HG02763 (cell line): ENCODE measurements around the gene CNKSR3.
A peak's percentile ranks its signal among the peaks of the same experiment; 100 is the strongest.
"Not testable (repeated sequence)": the region's sequence is repeated elsewhere in the genome, so short reads cannot be mapped to it uniquely, and the experiment has no call there.

Experiments
- ATAC-seq: cut with Tn5 transposase; IDR thresholded peaks from one replicate; pipeline ENCODE4 v1.9.1; 2021; ENCODE audit warnings: mild to moderate bottlenecking, moderate library complexity; ENCODE audit not compliant: unreplicated experiment

CNKSR3 gene

DNA sequence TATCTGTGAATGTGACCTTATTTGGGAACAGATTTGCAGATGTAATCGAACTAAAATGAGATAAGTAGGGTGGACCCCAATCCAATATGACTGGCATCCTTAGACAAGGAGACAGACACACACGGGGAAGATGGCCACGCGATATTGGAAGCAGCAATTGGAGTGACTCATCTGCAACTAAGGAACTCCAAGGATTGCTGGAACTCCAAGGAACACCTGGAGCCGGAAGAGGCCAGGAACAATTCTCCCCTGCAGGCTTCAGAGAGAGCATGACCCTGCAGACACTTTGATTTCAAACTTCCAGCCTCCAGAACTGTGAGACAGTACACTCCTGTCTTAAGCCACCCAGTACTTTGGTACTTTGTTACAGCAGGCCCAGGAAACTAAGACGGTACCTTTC is 19.5 kb upstream of the CNKSR3 start:
- no peak for ATAC-seq

DNA sequence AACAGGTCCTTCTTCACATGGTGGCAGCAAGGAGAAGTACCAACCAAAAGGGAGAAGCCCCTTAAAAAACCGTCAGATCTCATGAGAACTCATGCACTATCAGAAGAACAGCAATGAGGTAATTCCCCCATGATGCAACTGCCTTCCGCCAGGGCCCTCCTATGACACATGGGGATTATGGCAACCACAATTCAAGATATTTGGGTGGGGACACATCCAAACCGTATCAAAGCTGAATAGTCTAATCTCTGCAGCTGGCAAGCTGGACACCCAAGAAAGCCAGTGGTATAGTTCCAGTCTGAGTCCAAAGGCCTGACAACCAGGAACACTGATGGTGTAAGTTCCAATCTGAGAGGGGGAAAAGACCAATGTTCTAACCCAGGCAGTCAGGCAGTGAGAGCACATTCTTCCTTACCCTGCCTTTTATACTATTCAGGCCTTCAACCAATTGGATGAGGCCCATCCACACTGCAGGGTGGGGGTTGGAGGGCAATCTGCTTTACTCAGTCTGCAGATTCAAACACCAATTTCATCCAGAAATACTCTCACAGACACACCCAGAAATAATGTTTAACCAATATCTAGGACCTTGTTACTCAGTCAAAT is 17.9 kb upstream of the CNKSR3 start:
- no peak for ATAC-seq

DNA sequence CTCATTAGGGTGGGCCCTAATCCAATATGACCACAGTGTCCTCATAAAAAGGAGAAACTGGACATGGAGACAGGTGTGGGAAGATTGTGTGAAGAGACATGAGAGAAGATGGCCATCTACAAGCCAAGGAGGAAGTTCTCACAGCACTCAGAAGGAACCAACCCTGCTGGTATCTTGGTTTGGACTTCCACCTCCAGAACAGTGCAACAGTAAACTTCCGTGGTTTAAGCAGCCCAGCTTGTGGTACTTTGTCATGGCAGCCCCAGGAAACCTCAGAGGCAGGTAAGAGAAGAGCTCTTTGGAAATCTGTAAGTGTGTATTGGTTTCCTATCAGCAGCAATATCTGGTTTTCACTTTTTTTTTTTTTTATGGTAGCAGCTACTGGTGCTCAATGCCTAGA is 16.5 kb upstream of the CNKSR3 start:
- ATAC-seq = no peak

DNA sequence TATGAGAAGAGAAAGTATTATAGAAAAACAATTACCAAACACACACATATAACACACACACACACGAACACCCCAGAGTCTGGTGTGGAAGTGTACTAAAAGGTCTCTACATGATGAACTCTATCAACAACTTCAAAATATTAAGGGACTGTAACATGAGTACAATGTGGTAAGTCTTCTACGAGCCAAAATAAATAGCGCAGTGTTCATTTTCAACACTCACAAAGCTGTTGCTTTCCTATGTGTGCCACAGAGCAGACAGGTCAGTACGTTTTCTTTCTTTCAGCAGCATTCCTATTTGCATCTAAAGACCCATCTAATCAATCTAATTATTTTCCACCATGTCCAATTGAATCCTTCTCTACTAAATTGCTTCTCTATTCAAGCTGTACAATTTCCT is 12.1 kb upstream of the CNKSR3 start:
- ATAC-seq = no peak

DNA sequence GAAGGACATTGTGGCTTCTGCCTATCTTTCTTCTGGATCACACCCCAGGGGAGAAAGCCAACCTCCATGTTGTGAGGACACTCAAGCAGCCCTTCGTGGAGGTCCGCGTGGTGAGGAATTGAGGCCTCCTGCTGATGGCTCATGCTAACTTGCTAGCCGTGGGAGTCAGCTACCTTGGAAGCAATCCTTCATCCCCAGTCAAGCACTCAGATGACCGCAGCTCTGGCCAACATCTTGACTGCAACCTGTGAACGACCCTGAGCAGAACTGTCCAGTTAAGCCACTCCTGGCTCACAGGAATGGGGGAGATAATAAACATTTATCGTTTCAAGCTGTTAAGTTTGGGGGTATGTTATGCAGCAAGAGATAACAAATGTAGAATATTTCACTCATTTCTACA is 10.9 kb upstream of the CNKSR3 start:
- no peak for ATAC-seq

DNA sequence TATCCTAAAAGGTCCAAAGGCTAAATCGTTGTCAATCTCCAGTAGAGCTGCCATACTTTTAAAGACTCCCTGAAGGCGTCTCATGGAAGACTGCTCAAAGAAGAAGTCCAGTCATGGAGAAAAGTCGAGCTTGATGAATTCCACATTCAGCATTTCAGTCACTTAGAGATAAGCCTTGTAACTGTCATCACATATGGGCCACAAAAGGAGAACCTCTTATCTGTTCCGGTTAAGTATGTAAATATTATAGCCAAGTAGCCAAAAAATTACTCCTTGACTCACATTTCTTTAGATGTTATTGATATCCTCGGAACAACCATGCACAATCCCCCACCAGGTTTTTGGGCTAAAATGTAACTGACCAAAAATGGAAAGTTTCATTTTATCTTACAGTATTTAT is 9.8 kb upstream of the CNKSR3 start:
- ATAC-seq = no peak

DNA sequence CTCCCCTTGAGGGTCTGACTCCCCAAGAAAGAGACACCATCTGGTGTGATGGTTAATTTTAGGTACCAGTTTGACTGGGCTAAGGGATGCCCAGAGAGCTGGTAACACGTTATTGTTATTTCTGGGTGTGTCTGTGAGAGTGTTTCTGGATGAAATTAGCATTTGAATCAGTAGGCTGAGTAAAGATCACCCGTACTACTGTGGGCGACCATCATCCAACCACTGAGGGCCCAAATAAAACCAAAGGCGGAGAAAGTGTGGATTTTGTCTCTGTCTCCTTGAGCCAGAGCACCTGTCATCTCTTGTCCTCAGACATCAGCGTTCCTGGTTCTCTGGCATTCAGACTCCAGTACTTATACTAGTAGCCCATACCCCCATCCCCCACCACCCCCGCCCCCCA is 7.9 kb upstream of the CNKSR3 start:
- ATAC-seq = no peak

DNA sequence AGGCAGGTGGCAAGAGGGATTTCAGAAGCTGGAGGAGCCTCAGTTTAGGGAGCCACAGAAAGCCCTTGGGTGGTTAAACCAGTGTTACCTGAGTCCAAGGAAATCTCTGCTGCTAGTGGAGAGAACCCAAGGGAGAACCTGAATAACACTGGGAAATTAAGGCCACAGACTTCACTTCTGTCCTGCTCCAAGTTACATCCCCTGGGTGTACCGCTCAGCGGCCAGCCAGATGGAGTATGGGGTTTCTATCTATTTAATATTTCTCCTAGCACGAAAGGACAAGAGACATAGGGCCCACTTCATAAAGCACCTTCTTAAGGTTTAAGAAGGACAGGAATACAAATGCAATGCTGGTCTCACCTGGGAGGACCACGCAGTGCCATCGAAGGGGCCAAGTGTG is 5.8 kb upstream of the CNKSR3 start:
- ATAC-seq = no peak

DNA sequence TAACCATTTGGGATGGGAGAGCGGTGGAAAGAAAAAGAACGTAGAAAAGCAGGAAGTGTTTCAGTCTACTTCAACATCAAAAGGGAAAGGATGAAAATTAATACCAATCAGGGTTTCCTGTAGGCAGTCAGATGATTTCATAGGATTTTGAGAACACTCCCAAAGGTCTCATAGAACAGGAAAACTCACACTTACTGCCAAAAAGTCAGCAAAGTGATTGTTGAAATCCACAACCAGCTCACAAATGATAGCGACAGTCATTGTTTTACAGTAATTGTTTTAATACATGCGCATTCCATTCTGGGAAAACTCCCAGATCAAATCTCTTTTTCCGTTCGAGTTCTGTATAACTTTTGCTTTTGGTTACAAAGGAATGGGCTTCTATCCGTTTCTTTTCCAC is 5.3 kb upstream of the CNKSR3 start:
- no peak for ATAC-seq

DNA sequence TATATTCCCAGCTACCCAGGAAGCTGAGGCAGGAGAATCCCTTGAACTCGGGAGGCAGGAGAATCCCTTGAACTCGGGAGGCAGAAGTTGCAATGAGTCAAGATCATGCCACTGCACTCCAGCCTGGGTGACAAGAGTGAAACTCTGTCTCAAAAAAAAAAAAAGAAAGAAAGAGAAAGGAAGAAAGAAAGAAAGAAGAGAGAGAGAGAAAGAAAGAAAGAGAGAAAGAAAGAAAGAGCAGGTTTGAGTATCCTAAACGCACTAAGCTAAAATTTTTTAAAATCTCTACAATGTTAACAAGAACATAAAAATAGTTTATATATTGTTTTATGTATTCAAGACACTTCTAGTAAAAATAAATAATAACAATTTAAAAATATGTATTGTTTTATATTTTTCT is 4.6 kb upstream of the CNKSR3 start:
- not testable (repeated sequence) for ATAC-seq

DNA sequence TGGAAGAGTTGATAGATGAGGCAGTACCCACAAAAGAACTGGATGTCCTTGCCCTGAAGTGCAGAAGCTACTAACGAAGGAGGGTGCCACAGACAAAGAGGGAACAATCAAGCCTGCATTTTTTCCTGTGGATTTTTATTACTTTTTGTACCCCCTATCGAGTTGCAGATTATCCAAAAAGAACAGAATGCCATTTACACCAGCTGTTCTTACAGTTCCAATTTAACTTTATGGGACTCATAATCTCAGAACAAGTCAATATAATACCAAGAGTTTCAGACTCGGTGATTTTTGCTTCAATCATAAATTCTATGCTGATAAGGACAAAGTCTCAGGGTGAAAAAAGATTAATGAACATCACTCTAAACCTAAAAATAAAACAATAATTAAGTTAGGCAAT is 4.0 kb upstream of the CNKSR3 start:
- no peak for ATAC-seq

DNA sequence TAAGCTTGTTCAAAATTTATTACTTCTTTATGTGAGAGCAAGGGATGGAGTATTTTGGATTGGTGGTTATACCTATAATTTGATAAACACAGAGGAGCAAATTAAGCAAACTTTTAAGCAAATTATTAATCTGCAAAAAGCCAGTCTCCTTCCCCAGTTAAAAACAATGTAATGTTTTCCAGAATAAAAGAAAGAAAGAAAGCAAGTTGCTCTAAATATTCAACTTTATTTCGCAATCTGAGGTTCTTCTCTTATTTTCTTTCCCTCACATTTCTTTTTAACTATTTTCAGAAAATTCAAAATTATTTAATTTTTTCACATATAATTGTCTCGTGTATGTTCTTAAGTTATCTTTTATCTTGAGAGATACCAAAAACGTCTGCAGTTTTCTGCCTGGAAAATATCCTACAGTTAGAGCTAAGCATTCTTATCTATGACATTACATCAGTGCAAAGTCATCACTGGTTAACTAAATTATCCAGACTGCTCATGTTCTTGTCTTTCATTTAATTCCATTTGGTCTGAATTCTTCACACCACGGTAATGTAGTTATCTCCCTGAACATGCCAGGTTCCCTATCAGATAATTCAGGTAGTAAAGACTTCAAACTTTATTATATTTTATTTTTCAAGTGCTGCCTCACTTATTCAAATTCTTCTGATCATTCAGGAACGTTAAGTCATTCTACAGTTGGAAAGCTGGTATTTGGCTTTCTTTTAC is 3.3 kb upstream of the CNKSR3 start:
- ATAC-seq = no peak

DNA sequence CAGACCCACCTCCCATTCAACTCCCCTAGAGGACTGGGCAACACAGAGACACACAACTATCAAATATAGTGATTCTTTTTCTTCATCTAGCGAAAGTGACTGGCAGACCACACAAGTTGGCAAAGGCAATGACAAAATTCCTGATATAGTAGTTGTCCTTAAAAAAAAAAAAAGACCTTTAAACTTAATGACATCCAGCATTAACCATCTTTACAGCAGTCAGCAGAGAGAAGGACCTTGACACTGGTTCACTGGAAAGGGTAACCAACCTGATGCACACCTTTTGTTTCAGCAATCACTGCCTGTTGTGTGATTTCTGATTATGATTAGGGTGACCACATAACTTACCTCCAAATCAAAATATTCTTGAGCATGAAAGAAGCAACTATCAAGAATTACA is 1.7 kb upstream of the CNKSR3 start:
- no peak for ATAC-seq

DNA sequence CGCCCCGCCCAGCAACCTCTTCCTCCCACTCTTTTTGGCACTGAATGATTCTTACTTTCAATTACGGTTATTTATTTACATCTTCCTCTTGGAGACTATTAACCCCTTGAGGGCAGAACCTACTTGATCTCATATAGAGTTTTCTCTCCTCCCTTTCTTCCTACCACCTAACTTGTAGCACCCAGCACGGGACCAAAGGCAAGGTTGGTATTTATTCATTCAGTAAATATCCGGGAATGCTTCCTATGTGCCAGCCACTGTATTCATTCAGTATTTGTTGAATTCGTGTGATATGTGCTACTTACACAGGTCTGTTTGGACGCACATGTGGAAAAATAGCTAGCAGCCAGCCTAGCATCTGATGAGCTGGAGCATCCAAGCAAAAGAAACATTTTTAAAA is 1.3 kb upstream of the CNKSR3 start:
- no peak for ATAC-seq

DNA sequence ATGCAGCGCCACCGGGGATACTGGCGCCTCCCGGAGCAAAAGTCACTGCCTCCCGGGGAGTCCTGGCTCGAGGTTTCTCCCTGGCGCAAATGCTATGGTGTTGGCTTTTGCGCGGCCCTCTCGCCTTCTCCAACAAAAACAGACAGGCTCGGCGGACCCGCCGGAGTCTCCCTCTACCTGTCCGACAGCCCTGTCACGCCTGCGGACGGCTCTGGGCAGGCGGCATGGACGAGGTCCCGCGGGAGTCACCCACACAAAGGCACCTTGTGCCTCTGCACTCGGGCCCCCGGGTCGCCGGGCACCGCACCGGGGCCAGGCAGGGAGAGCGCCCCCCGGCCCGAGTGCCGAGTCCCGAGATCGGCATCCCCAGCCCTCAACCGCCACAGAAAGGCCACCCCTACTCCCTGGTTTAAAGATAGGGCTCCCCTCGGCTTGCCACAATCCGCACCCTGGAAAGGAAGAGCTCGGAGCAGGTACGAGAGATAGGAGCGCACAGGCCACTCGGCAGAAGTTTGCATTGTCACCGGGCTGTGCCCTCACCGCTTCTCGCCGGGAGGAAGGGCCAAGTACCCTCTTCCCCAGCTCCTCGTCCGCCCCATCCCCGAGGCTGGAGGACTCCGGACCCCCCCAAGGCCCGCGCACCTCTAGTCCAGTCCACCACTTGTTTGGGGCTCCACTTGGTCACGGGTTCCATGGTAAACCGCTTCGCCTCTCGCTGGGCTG is 903 bp downstream of the CNKSR3 start:
- ATAC-seq = peak; percentile 16

DNA sequence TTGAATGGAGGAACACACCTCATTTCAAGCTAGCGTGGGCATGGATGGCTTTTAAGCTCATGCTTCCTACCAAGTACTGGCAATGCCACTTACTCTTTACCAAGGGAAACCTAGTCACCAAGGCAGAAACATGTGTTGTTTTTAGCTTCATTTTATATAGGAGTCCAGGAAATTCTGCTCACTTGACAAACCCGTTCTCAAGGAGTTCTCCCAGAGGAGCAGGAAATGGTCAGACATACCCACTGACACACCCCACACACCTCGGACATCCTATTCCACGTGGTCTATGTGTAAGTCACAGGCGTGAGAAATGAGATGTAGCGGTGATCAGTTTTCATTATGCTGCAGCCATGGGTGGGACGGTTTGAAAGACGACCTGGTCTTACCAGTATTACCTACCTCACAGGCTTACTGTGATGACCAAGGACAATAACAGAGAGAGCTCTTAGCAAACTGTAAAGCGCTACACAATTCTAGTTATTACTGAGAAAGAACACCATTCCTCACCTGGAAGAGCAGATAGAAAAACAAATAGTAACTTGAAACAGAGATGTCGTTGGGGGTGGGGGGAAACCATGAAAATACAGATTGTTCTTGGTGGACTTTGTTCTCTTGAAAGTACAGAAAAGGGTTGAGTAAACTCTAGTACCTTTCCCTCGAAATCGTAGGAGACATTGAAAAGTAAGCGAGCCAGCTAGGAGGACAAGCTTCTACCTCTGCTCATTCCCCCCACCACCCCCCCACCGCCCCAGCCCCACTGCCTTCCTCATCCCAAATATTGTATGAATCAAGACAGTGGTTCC is 1.7 kb downstream of the CNKSR3 start:
- ATAC-seq = no peak

DNA sequence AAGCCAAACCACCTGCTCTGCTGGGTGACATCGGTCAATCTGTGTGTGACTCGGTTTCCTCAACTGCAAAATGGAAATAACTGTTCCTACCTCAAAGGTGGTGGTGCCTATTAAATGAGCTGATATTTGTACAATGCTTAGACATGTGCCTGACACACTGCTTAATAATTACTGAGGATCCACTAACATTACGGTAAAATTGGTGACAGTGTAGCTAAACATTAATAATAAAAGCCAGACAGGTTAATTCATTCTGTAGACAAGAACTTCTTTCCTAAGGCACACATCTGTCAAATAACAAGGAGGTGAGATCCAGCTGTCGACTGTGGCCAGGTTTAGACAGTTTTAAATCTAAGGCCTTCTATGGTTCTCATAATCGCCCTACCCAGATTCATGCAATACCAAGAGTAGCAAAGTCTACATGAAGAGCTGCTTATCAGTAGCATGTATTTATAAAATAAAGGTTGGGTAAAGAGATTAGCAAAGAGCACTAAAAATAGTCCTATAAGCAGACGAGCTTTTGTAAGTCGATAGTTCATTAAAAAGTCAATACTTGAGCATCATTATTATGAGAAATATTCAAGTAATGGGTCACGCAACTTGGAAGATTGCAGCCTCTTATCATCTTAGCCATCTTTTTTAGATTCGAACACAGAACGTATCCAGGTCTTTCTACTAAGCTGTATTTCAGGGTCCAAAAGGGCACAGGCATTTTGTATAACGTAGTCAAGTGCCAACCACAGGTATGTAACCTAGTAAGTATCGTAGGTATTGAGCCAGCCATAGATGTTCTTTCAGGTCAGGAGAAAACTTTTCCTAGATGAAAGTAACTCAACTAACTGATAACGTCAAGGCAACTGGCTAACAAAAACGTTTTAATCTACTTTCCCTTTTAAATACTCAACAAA is 3.2 kb downstream of the CNKSR3 start:
- no peak for ATAC-seq

DNA sequence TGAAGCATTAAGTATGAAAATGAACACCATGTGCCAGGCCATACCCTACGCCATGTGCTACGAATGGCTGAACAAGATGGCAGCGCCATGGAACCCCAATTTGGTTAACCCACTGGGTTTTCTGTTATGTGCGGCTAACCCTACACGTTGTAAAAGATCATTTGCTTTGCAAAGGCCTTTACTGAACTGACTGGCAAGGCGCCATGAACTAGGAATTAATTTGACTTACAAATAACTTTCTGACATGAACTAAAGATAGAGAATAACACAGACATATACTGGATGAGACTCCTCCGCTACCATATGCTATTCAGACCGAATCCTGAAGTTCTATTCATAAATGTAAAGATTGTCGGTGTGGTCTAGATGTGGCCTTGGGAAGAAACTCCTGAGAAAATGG is 3.9 kb downstream of the CNKSR3 start:
- no peak for ATAC-seq

DNA sequence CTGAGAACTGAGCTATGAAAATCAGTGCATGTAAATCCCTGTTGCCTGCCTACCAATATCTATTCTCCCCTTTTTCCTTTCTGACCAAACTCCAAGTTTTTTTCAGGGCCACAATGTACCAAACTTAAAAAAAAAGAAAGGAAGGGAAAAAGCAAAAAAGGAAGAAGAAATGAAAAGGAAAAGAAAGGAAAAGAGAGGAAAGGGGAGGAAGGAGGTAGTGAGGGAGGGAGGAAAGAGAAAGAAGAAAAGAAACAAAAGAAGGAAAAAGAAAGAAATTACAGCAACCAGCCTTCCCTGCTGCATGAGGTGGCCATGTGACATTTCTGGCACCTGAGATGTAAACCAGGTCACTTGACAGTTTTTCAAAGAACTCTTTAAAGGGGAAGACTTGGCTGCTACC is 4.4 kb downstream of the CNKSR3 start:
- no peak for ATAC-seq

DNA sequence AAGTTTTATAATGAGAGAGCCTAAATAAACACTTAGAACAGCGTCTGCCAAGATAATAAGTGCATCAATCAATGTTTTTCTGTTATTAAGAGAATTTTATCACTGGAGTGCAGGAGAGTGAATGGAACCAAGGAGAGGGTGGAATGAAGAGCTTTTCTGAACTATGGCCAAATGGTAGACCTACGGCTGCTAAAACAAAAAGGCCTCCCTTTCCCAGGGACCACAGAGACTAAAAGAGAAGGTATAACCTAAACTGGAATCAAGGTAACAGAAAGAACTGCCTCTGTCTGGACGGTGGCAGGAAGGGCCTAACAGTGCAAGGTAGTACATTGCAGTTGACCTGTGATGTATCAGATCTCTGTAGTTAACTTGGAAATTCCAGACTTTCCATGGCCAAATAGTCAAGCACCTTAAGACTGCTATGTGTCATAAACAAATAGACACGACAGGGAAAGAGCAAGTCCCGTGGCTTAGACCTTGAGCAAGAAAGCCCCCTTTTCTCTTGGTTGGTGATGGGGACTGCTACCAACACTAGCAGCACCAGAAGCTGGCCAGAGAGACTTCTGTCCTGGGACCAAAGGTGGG is 5.5 kb downstream of the CNKSR3 start:
- no peak for ATAC-seq
